Trophoblast cell (in vitro differentiated cells and primary cell): ENCODE measurements around the gene PPP1R1B.
A peak's percentile ranks its signal among the peaks of the same experiment; 100 is the strongest.

Experiments
- DNase-seq, 2 donors: peaks; one replicate each; pipeline ENCODE4 v3.0.0-alpha.2; 2016
- H2AFZ ChIP-seq: 2 replicates; pipeline ENCODE4 v1.6.1; 2013; ENCODE audit warnings: low read length, moderate library complexity, mild to moderate bottlenecking; ENCODE audit not compliant: insufficient read depth, poor library complexity
- H2AK5ac ChIP-seq: 2 replicates; pipeline ENCODE4 v1.6.1; 2013; ENCODE audit warnings: mild to moderate bottlenecking, low read length
- H2BK120ac ChIP-seq: 2 replicates; pipeline ENCODE4 v1.6.1; 2013; ENCODE audit warnings: low read length, mild to moderate bottlenecking, moderate library complexity; ENCODE audit not compliant: insufficient read depth, poor library complexity
- H2BK12ac ChIP-seq: 2 replicates; pipeline ENCODE4 v1.6.1; 2013; ENCODE audit warnings: mild to moderate bottlenecking, low read length, moderate library complexity
- H2BK5ac ChIP-seq: 2 replicates; pipeline ENCODE4 v1.6.1; 2013; ENCODE audit warnings: low read length, low read depth, moderate library complexity, mild to moderate bottlenecking; ENCODE audit not compliant: poor library complexity
- H3K14ac ChIP-seq: 2 replicates; pipeline ENCODE4 v1.6.1; 2013; ENCODE audit warnings: mild to moderate bottlenecking, low read length
- H3K18ac ChIP-seq: 2 replicates; pipeline ENCODE4 v1.6.1; 2013; ENCODE audit warnings: mild to moderate bottlenecking, low read length
- H3K23ac ChIP-seq: 2 replicates; pipeline ENCODE4 v1.6.1; 2013; ENCODE audit warnings: low read length
- H3K27ac ChIP-seq: 2 replicates; pipeline ENCODE4 v1.5.1; 2013; ENCODE audit warnings: low read depth, mild to moderate bottlenecking, inconsistent platforms, low read length, moderate library complexity
- H3K27me3 ChIP-seq: 2 replicates; pipeline ENCODE4 v1.6.1; 2013; ENCODE audit warnings: inconsistent platforms, mild to moderate bottlenecking, low read length, moderate library complexity; ENCODE audit not compliant: insufficient read depth
- H3K36me3 ChIP-seq, 2 experiments: 1 replicate in 1 of 2; 2 replicates in 1 of 2; pipeline ENCODE4 v1.6.1; 2013; ENCODE audit warnings: low read length in 2 of 2, mild to moderate bottlenecking in 2 of 2, moderate library complexity in 1 of 2; ENCODE audit not compliant: insufficient read depth in 2 of 2, control insufficient read depth in 1 of 2
- H3K4ac ChIP-seq: 2 replicates; pipeline ENCODE4 v1.6.1; 2013; ENCODE audit warnings: low read depth, mild to moderate bottlenecking, low read length, moderate library complexity
- H3K4me1 ChIP-seq, 2 experiments: 1 replicate in 1 of 2; 2 replicates in 1 of 2; pipeline ENCODE4 v1.6.1; 2013; ENCODE audit warnings: low read length in 2 of 2, mild to moderate bottlenecking in 2 of 2, moderate library complexity in 1 of 2; ENCODE audit not compliant: insufficient read depth in 2 of 2, control insufficient read depth in 1 of 2
- H3K4me2 ChIP-seq: 2 replicates; pipeline ENCODE4 v1.6.1; 2013; ENCODE audit warnings: inconsistent platforms, mild to moderate bottlenecking, low read length, moderate library complexity
- H3K4me3 ChIP-seq: 2 replicates; pipeline ENCODE4 v1.5.1; 2013; ENCODE audit warnings: mild to moderate bottlenecking, low read depth, low read length, inconsistent platforms
- H3K79me1 ChIP-seq: one replicate; pipeline ENCODE4 v1.6.1; 2013; ENCODE audit warnings: low read length
- H3K79me2 ChIP-seq: 2 replicates; pipeline ENCODE4 v1.6.1; 2013; ENCODE audit warnings: low read length, mild to moderate bottlenecking; ENCODE audit not compliant: control insufficient read depth, insufficient read depth, poor library complexity
- H3K9ac ChIP-seq: 2 replicates; pipeline ENCODE4 v1.6.1; 2013; ENCODE audit warnings: mild to moderate bottlenecking, low read length
- H3K9me3 ChIP-seq: 2 replicates; pipeline ENCODE4 v1.6.1; 2013; ENCODE audit warnings: low read depth, mild to moderate bottlenecking, control low read depth, inconsistent platforms, low read length; ENCODE audit not compliant: insufficient read depth
- H4K12ac ChIP-seq: 2 replicates; pipeline ENCODE4 v1.6.1; 2013; ENCODE audit warnings: low read depth, mild to moderate bottlenecking, low read length, moderate library complexity
- H4K8ac ChIP-seq: 2 replicates; pipeline ENCODE4 v1.6.1; 2013; ENCODE audit warnings: low read depth, mild to moderate bottlenecking, low read length, moderate library complexity
- H4K91ac ChIP-seq: one replicate; pipeline ENCODE4 v1.6.1; 2013; ENCODE audit warnings: low read depth, mild to moderate bottlenecking, low read length, moderate library complexity
- WGBS: extraction: QIAGEN DNeasy Blood & Tissue Kit; methylation state at CpG from one replicate; pipeline ENCODE4 v1.1.7; 2013; ENCODE audit warnings: missing lambda C conversion rate; ENCODE audit not compliant: insufficient read length, insufficient coverage; ENCODE audit errors: extremely low coverage; 5-methylcytosine and 5-hydroxymethylcytosine counted together

PPP1R1B gene

DNA sequence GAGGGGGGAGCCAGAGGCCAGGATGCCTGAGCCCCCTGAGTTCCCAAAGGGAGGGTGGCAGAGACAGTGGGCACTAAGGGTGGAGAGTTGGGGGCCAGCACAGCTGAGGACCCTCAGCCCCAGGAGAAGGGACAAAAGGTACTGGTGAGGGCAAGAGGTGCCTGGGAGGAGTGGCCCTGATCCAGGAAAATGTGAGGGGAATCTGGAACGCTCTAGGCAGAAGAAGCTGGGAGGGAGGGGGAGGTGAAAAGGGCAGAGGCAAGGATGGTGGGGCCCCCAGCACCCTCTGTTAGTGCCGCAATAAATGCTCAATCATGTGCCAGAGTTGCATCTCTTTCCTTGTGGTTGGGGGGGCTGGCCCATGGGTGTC is 39.5 kb downstream of the PPP1R1B start:
- Histone ChIP-seq H3K36me3 (peaks cover 10 to 11% of the 10 kb centered on the region in 2 experiments), H3K79me2 (no peaks in the 10 kb centered on the region), H3K9ac (no peak overlapping the region), H3K14ac (no peak overlapping the region), H3K4me1 (peaks cover 11 to 14% of the 10 kb centered on the region in 2 experiments), H2AK5ac (no peak overlapping the region), H3K4me3 (no peak overlapping the region), H3K4ac (no peak overlapping the region), H3K18ac (no peak overlapping the region), H4K91ac (no peak overlapping the region), H2BK5ac (no peak overlapping the region), H3K23ac (no peak overlapping the region), H2BK120ac (no peak overlapping the region), H3K4me2 (no peak overlapping the region), H4K12ac (no peak overlapping the region), H3K79me1 (no peaks in the 10 kb centered on the region), H3K27me3 (peaks cover 21% of the 10 kb centered on the region), H4K8ac (no peak overlapping the region), H2AFZ (no peak overlapping the region), H3K9me3 (no peaks in the 10 kb centered on the region), H3K27ac (no peak overlapping the region), H2BK12ac (no peak overlapping the region)
- no CpG with 5 or more reads among the region's 2 CpGs for WGBS
- DNase-seq, result no peak

DNA sequence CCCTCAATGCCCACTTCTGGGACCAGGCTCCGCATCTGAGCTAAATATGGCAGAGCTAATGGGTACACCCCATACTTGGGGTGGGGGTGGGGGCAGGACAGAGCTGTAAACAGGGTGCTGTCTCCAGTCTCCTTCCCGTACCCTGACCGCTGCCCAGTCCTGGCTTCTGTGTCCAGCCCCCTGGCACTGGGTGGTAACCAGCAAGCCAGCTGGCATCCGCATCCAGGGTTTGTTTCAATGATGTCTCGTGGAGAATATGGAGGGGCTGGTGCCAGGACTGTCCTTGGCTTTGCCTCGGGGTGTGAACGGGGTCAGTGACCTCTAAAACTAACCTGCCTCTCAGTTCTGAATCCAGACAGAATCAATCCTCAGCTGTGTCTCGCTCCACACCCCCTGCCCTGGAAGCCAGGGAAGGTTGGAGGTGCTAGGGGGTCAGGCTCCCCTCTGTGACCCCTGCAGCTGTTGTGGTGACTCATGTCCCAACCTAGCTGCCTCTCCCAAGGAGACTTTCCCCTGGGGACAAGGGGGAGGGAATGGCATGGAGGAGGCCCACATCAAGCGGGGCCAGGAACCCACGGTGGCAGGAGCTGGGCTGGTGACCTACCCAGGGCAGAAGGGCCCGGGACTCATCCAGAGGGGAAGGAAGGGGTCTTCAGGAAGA is 40.0 kb downstream of the PPP1R1B start:
- Histone ChIP-seq H3K79me1 (no peaks in the 10 kb centered on the region), H3K4me3 (no peak overlapping the region), H4K91ac (no peak overlapping the region), H4K12ac (no peak overlapping the region), H3K23ac (no peak overlapping the region), H3K79me2 (no peaks in the 10 kb centered on the region), H2BK12ac (no peak overlapping the region), H3K4me2 (no peak overlapping the region), H3K9me3 (no peaks in the 10 kb centered on the region), H2BK5ac (no peak overlapping the region), H3K9ac (no peak overlapping the region), H3K27ac (no peak overlapping the region), H2AK5ac (no peak overlapping the region), H3K36me3 (peaks cover 6 to 7% of the 10 kb centered on the region in 2 experiments), H4K8ac (no peak overlapping the region), H3K14ac (no peak overlapping the region), H3K4ac (no peak overlapping the region), H3K4me1 (peaks cover 11 to 14% of the 10 kb centered on the region in 2 experiments), H2BK120ac (no peak overlapping the region), H2AFZ (no peak overlapping the region), H3K18ac (no peak overlapping the region), H3K27me3 (peaks cover 21% of the 10 kb centered on the region)
- peak in 1 of 2 donors; percentile 8 for DNase-seq
- WGBS, result no CpG with 5 or more reads among the region's 11 CpGs

DNA sequence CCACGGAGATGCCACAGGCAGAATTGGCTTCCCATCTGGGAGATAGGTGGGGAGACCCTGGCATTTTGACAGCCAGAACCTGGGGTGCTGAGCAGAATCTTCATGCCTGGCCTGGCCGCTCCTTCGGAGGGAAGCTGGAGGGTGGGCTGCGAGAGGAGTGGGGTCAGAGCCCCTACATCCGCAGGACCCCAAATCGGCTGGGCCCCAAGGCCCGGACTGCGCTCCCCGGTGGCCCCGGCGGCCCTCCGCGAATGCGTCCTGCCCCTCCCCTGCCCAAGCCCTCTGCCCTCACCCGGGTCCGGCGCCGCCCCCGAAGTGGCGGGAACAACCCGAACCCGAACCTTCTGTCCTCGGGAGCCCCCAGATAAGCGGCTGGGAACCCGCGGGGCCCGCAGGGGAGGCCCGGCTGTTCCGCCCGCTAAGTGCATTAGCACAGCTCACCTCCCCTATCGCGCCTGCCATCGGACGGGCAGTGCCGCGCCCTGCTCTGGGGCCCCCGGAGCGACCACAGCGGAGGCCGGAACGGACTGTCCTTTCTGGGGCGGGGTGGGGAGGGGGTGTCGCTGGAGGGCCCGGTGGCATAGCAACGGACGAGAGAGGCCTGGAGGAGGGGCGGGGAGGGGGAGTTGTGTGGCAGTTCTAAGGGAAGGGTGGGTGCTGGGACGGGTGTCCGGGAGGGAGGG is 40.7 kb downstream of the PPP1R1B start:
- no peak overlapping the region for H2BK5ac ChIP-seq
- no peak overlapping the region for H4K8ac ChIP-seq
- H3K27ac ChIP-seq, result no peak overlapping the region
- H2AFZ ChIP-seq, result no peak overlapping the region
- peak overlapping the region; percentile 75 for H3K4me2 ChIP-seq
- no peaks in the 10 kb centered on the region for H3K79me1 ChIP-seq
- no peak overlapping the region for H2AK5ac ChIP-seq
- H3K27me3 ChIP-seq, result peaks cover 21% of the 10 kb centered on the region
- H3K4me1 ChIP-seq, result peaks cover 11 to 14% of the 10 kb centered on the region in 2 experiments
- no peak overlapping the region for H3K4ac ChIP-seq
- DNase-seq, result peak in 1 of 2 donors; percentile 24
- H3K79me2 ChIP-seq, result no peaks in the 10 kb centered on the region
- H2BK120ac ChIP-seq, result no peak overlapping the region
- no peak overlapping the region for H4K91ac ChIP-seq
- no peak overlapping the region for H3K23ac ChIP-seq
- no peak overlapping the region for H3K18ac ChIP-seq
- H3K4me3 ChIP-seq, result no peak overlapping the region
- no peaks in the 10 kb centered on the region for H3K9me3 ChIP-seq
- no peak overlapping the region for H3K9ac ChIP-seq
- H4K12ac ChIP-seq, result no peak overlapping the region
- no peak overlapping the region for H3K14ac ChIP-seq
- H3K36me3 ChIP-seq, result peaks cover under 1 to 5% of the 10 kb centered on the region in 2 experiments
- no peak overlapping the region for H2BK12ac ChIP-seq
- no CpG with 5 or more reads among the region's 49 CpGs for WGBS

DNA sequence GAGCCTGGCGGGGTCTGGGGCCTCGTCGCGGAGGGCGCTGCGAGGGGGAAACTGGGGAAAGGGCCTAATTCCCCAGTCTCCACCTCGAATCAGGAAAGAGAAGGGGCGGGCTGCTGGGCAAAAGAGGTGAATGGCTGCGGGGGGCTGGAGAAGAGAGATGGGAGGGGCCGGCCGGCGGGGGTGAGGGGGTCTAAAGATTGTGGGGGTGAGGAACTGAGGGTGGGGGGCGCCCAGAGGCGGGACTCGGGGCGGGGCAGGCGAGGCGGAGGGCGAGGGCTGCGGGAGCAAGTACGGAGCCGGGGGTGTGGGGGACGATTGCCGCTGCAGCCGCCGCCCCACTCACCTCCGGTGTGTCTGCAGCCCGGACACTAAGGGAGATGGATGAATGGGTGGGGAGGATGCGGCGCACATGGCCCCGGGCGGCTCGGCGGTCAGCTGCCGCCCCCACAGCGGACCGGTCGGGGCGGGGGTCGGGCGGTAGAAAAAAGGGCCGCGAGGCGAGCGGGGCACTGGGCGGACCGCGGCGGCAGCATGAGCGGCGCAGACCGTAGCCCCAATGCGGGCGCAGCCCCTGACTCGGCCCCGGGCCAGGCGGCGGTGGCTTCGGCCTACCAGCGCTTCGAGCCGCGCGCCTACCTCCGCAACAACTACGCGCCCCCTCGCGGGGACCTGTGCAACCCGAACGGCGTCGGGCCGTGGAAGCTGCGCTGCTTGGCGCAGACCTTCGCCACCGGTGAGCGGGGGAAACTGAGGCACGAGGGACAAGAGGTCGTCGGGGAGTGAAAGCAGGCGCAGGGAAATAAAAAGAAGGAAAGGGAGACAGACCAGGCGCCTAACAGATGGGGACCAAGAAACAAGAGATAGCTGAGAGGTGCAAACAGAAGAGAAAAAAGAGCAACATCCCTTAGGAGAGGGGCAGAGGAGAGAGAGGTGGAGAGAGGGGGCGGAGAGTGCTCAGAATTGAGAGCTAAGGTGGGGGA is 41.5 kb downstream of the PPP1R1B start, which contains the start of gene PNMT:
Gene PNMT (plus strand): TSS at position 509 of the 980 bp plus-strand sequence. CDS start 23 bp downstream, at position 532.
- Histone ChIP-seq H3K4me1 (peaks cover 11 to 14% of the 10 kb centered on the region in 2 experiments), H4K8ac (no peak within 1 kb of the TSS), H3K79me1 (no peaks in the 10 kb centered on the region), H4K12ac (no peak within 1 kb of the TSS), H3K27ac (no peak within 1 kb of the TSS), H3K18ac (no peak within 1 kb of the TSS), H3K79me2 (no peaks in the 10 kb centered on the region), H4K91ac (no peak within 1 kb of the TSS), H2BK120ac (no peak within 1 kb of the TSS), H3K4me2 (peak within 1 kb of the TSS; percentile 75), H3K9ac (no peak within 1 kb of the TSS), H3K36me3 (no peaks in the 10 kb centered on the region), H3K14ac (no peak within 1 kb of the TSS), H3K9me3 (no peaks in the 10 kb centered on the region), H2AFZ (no peak within 1 kb of the TSS), H3K4ac (no peak within 1 kb of the TSS), H2BK12ac (no peak within 1 kb of the TSS), H3K23ac (no peak within 1 kb of the TSS), H3K27me3 (peaks cover 21% of the 10 kb centered on the region), H3K4me3 (peak within 1 kb of the TSS; percentile 34), H2AK5ac (no peak within 1 kb of the TSS), H2BK5ac (no peak within 1 kb of the TSS)
- WGBS, result no CpG with 5 or more reads among the region's 85 CpGs
- peak; percentile 73 to 86 for DNase-seq
